K562 (cell line): ENCODE measurements around the gene MBD3L4. TPM values are rescaled to one million over a fixed set of nuclear protein-coding genes. Genes with fewer than 3 reads are reported as not detected.
"Not testable (repeated sequence)": the region's sequence is repeated elsewhere in the genome, so short reads cannot be mapped to it uniquely, and the experiment has no call there.

ENCODE experiments used
- ATAC-seq: fragments of 200-7000 bp; cut with Tn5 transposase; 3 replicates; pipeline ENCODE4 v1.9.1; 2020; ENCODE audit warnings: moderate library complexity
- BruUV-seq: library from RNA; stranded (reverse); fragments of 400-500 nt; replicated peaks from 2 replicates; lab custom pipeline; 2021; lab: Mats Ljungman, UMichigan
- CTCF ChIA-PET: fragments of 300-600 bp; formaldehyde crosslinking; extraction: SDS; loops from one replicate; lab custom pipeline; 2021; ENCODE audit warnings: low intra/inter-chr PET ratio; lab: Yijun Ruan, JAX
- POLR2A ChIA-PET: fragments of 300-600, 350-650 bp; sonication (Branson Sonifier 250); formaldehyde crosslinking; extraction: SDS; loops from one replicate; lab custom pipeline; 2021; ENCODE audit warnings: antibody characterized with exemption, inconsistent platforms; lab: Yijun Ruan, JAX
- DNase-seq, 4 experiments: peaks; one replicate each; pipeline versions ENCODE4 v3.0.0 to v3.0.0-alpha.2; 2011 to 2018; ENCODE audit warnings: low spot score in 3 of 4, mixed read lengths in 3 of 4; ENCODE audit errors: extremely low read depth in 1 of 4
- FAIRE-seq: peaks from 2 replicates; lab custom pipeline; 2011; peaks lifted over from hg19 to GRCh38; lab: Jason Lieb, UNC
- H2AFZ ChIP-seq: 2 replicates; pipeline ENCODE4 v1.6.0; 2011; ENCODE audit warnings: low read depth, low read length, control low read depth, inconsistent platforms
- H3K27ac ChIP-seq: fragments of 200-600 bp; 3 replicates; pipeline ENCODE4 v1.8.0; 2011; ENCODE audit warnings: low read depth, mild to moderate bottlenecking, control low read depth, inconsistent platforms, low read length, moderate library complexity, mixed read lengths; ENCODE audit errors: extremely low read depth
- H3K27me3 ChIP-seq, 2 experiments: fragments of 300-600 bp in 1 of 2; 2 replicates in 1 of 2; 3 replicates in 1 of 2; pipeline versions ENCODE4 v1.6.0 to v1.8.0; 2011; ENCODE audit warnings: inconsistent platforms in 2 of 2, low read length in 2 of 2, mild to moderate bottlenecking in 1 of 2, mixed read lengths in 1 of 2, moderate library complexity in 1 of 2; ENCODE audit not compliant: control insufficient read depth in 2 of 2, insufficient read depth in 2 of 2
- H3K36me3 ChIP-seq: fragments of 300-600 bp; 3 replicates; pipeline ENCODE4 v1.8.0; 2011; ENCODE audit warnings: mild to moderate bottlenecking, low read length, inconsistent platforms; ENCODE audit not compliant: control insufficient read depth, insufficient read depth
- H3K4me1 ChIP-seq, 2 experiments: fragments of 200-600 bp in 1 of 2; replicated peaks in 1 of 2; 2 replicates in 1 of 2; 3 replicates in 1 of 2; pipeline versions ENCODE4 v1.5.1 to v1.8.0; 2011; ENCODE audit warnings: inconsistent platforms in 2 of 2, low read length in 2 of 2, mild to moderate bottlenecking in 1 of 2, mixed read lengths in 1 of 2, moderate library complexity in 1 of 2; ENCODE audit not compliant: control insufficient read depth in 2 of 2, insufficient read depth in 2 of 2
- H3K4me2 ChIP-seq: 2 replicates; pipeline ENCODE4 v1.6.1; 2011; ENCODE audit warnings: low read length, control low read depth, inconsistent platforms, mixed read lengths; ENCODE audit not compliant: insufficient read depth
- H3K4me3 ChIP-seq: fragments of 200-600 bp; sonication (generic), shearing (Covaris generic); 2 replicates; pipeline ENCODE4 v1.5.1; 2016; ENCODE audit warnings: control low read depth, inconsistent platforms
- H3K79me2 ChIP-seq: fragments of 200-600 bp; 3 replicates; pipeline ENCODE4 v1.8.0; 2011; ENCODE audit warnings: low read length, inconsistent platforms; ENCODE audit not compliant: control insufficient read depth, insufficient read depth
- H3K9ac ChIP-seq, 2 experiments: 2 replicates each; pipeline versions ENCODE4 v1.6.0 to v1.6.1; 2011; ENCODE audit warnings: low read depth in 2 of 2, low read length in 2 of 2, control low read depth in 1 of 2, inconsistent platforms in 1 of 2, mild to moderate bottlenecking in 1 of 2, mixed read lengths in 1 of 2; ENCODE audit not compliant: insufficient read depth in 1 of 2
- H3K9me1 ChIP-seq: one replicate; pipeline ENCODE4 v1.6.0; 2011; ENCODE audit warnings: inconsistent platforms, mild to moderate bottlenecking, low read length, moderate library complexity; ENCODE audit not compliant: control insufficient read depth, insufficient read depth
- H3K9me3 ChIP-seq: replicated peaks from 2 replicates; pipeline ENCODE4 v1.5.1; 2011; ENCODE audit warnings: low read depth, low read length, inconsistent platforms; ENCODE audit not compliant: control insufficient read depth, insufficient read depth
- H4K20me1 ChIP-seq: replicated peaks from 2 replicates; pipeline ENCODE4 v1.6.1; 2011; ENCODE audit warnings: low read length, inconsistent platforms, mixed read lengths; ENCODE audit not compliant: control insufficient read depth, insufficient read depth
- CBX3 ChIP-seq, 2 experiments: IDR thresholded peaks; 1 replicate in 1 of 2; 2 replicates in 1 of 2; pipeline ENCODE4 v1.6.1; 2012; ENCODE audit warnings: inconsistent platforms in 2 of 2, low read length in 2 of 2, borderline replicate concordance in 1 of 2, control low read depth in 1 of 2
- CTCF ChIP-seq, 3 experiments: IDR thresholded peaks in 2 of 3; conservative IDR thresholded peaks in 1 of 3; 2 replicates each; pipeline ENCODE4 v1.5.1; 2011 to 2012; ENCODE audit warnings: low read length in 3 of 3, mild to moderate bottlenecking in 3 of 3, control low read depth in 2 of 3, improper control_type of control experiment in 1 of 3, inconsistent platforms in 1 of 3, low read depth in 1 of 3, mixed read lengths in 1 of 3, moderate library complexity in 1 of 3; ENCODE audit not compliant: insufficient read depth in 2 of 3
- RAD21 ChIP-seq, 2 experiments: fragments of 250-450 bp in 1 of 2; fragments of 450-650 bp in 1 of 2; sonication (Bioruptor Pico) in 1 of 2; formaldehyde crosslinking in 1 of 2; IDR thresholded peaks in 1 of 2; conservative IDR thresholded peaks in 1 of 2; 2 replicates each; pipeline versions ENCODE4 v1.4.0 to v1.8.0; 2020 to 2022; ENCODE audit warnings: mild to moderate bottlenecking in 2 of 2, moderate library complexity in 1 of 2
- ZBTB33 ChIP-seq: sonication (generic); formaldehyde crosslinking; IDR thresholded peaks from 2 replicates; pipeline ENCODE4 v1.8.1; 2023; ENCODE audit warnings: mild to moderate bottlenecking, missing genetic modification reagents
- WGBS: fragments of 100-300 bp; shearing (Covaris generic); methylation state at CpG from one replicate; pipeline ENCODE4 v1.1.6; 2016; ENCODE audit warnings: low coverage, mixed read lengths; ENCODE audit not compliant: insufficient coverage; ENCODE audit errors: missing lambda C conversion rate; 5-methylcytosine and 5-hydroxymethylcytosine counted together
- in situ Hi-C: fragments of 300-500 bp; cut with MboI; formaldehyde crosslinking; loops from 4 replicates; pipeline ENCODE4 v1.15.0; 2018; ENCODE audit warnings: inconsistent platforms, mixed read lengths
- intact Hi-C: fragments of 100-400 bp; cut with micrococcal nuclease; formaldehyde crosslinking; loops from 2 replicates; pipeline ENCODE4 v1.14.2; 2022
- polyA plus RNA-seq, 8 experiments: library from polyadenylated mRNA; depleted of rRNA in 4 of 8; stranded (reverse) in 5 of 8; unstranded in 3 of 8; fragments of >200 nt; fragmentation: Nextera tagmentation in 2 of 8; fragmentation: Illumina TruSeq in 1 of 8; extraction: Ambion mirVana in 2 of 8; extraction: Trizol in 1 of 8; gene quantifications; 2 replicates each; pipeline versions ENCODE4 v1.2.1 to v1.2.3, GENCODE V29; 2011 to 2014; ENCODE audit warnings: inconsistent platforms in 1 of 8, missing spikeins in 1 of 8
- total RNA-seq, 7 experiments: library from RNA; depleted of rRNA in 6 of 7; stranded (reverse); fragments of >200 nt in 6 of 7; fragmentation: Illumina TruSeq in 2 of 7; extraction: Trizol in 2 of 7; gene quantifications; 2 replicates each; pipeline versions ENCODE4 v1.2.1 to v1.2.3, GENCODE V29; 2011 to 2021; ENCODE audit warnings: low replicate concordance in 1 of 7

The MBD3L4 gene
- total and polyA plus RNA-seq, 9 of the 15 experiments (the other 6 are each of a cell fraction or from before 2014, with no cell fraction given), result not detected

- Histone ChIP-seq H3K36me3 (peaks cover 13% of the 10 kb centered on the region), H3K79me2 (peaks cover 13% of the 10 kb centered on the region), H2AFZ (peak overlapping the region; percentile 66; the same call in 1 of the 2 replicates)
- DNase-seq, result peak in 1 of 4 experiments; percentile 62
- H3K4me3 ChIP-seq, H4K20me1 ChIP-seq, H3K9ac ChIP-seq, POLR2A ChIA-PET, ATAC-seq, H3K9me3 ChIP-seq, H3K27ac ChIP-seq, intact Hi-C loops, H3K4me2 ChIP-seq, CTCF ChIA-PET, H3K9me1 ChIP-seq, BruUV-seq, H3K4me1 ChIP-seq, H3K27me3 ChIP-seq: not testable (repeated sequence)
- WGBS, result 44% methylated on average over 13 of the region's 13 CpGs
- TF ChIP-seq RAD21 (CRISPR knock-in tag; conservative IDR thresholded peaks at IDR 0.05 in 1 of 2, IDR thresholded peaks at IDR 0.05 in 1 of 2) (peak in 1 of 2 experiments; percentile 47; a peak in 2 of 4 replicates), CBX3 (IDR thresholded peaks at IDR 0.05; ENCODE audit: borderline replicate concordance in 1 of 2, low read length in 2 of 2) (peak in 1 of 2 experiments; percentile 25; a peak in 1 of 3 replicates), ZBTB33 (CRISPR knock-in tag) (peak; percentile 99), CTCF (IDR thresholded peaks at IDR 0.05 in 2 of 3, conservative IDR thresholded peaks at IDR 0.05 in 1 of 3; ENCODE audit: insufficient read depth in 2 of 3, low read depth in 1 of 3, low read length in 3 of 3) (peak; percentile 46 to 57 (median 47); a peak in 5 of 6 replicates)
- peak; percentile 81 for FAIRE-seq
- in situ Hi-C loops, result loop anchor here (5.0 kb wide), 1 partner anchor 40 kb away; no protein-coding TSS in a partner anchor
These were observed 27.1 kb upstream of the MBD3L4 start for GRCh38 chr19:7067122-7067521.
